Esophagus muscularis mucosa (tissue), 4 donors: Measurements from ENCODE around the gene MCF2L. TPM values are rescaled to one million over a fixed set of nuclear protein-coding genes. Genes with fewer than 3 reads are reported as not detected.

Source experiments
- DNase-seq: peaks from one replicate; pipeline ENCODE4 v3.0.0-alpha.2; 2017; ENCODE audit errors: extremely low spot score
- H3K27ac ChIP-seq, 4 donors: fragments of 200-600 bp; sonication (generic); replicated peaks in 1 of 4; 1 replicate in 3 of 4; 2 replicates in 1 of 4; pipeline ENCODE4 v1.5.1; 2016 to 2019; ENCODE audit warnings: mild to moderate bottlenecking in 1 of 4
- H3K27me3 ChIP-seq, 4 donors: fragments of 200-600 bp; sonication (generic); one replicate each; pipeline versions ENCODE4 v1.5.1 to v1.6.0; 2016 to 2019
- H3K36me3 ChIP-seq, 4 donors: fragments of 200-600 bp; sonication (generic); one replicate each; pipeline ENCODE4 v1.5.1; 2016 to 2019
- H3K4me1 ChIP-seq, 4 donors: fragments of 200-600 bp; sonication (generic); one replicate each; pipeline ENCODE4 v1.5.1; 2016 to 2019
- H3K4me3 ChIP-seq, 4 donors: fragments of 200-600 bp; sonication (generic); 1 replicate in 2 of 4; 2 replicates in 2 of 4; pipeline ENCODE4 v1.5.1; 2016 to 2019; ENCODE audit warnings: mild to moderate bottlenecking in 4 of 4, moderate library complexity in 1 of 4
- H3K9me3 ChIP-seq, 4 donors: fragments of 200-600 bp; sonication (generic); 1 replicate in 3 of 4; 2 replicates in 1 of 4; pipeline ENCODE4 v1.5.1; 2016 to 2019
- CTCF ChIP-seq, 3 experiments: fragments of 200-600 bp in 2 of 3; fragments of 450-650 bp in 1 of 3; sonication (generic) in 2 of 3; IDR thresholded peaks; one replicate each; pipeline ENCODE4 v1.5.1; 2017 to 2019; ENCODE audit warnings: antibody characterized with exemption in 3 of 3, mild to moderate bottlenecking in 2 of 3, moderate library complexity in 1 of 3
- EP300 ChIP-seq: sonication (generic); formaldehyde crosslinking; IDR thresholded peaks from one replicate; pipeline ENCODE4 v1.6.1; 2017; ENCODE audit warnings: antibody characterized with exemption
- POLR2A ChIP-seq: fragments of 450-650 bp; IDR thresholded peaks from one replicate; pipeline ENCODE4 v1.6.1; 2017; ENCODE audit warnings: antibody characterized with exemption, moderate library complexity, mild to moderate bottlenecking, low read depth
- POLR2AphosphoS5 ChIP-seq, 2 donors: sonication (generic); formaldehyde crosslinking; IDR thresholded peaks; one replicate each; pipeline ENCODE4 v1.6.1; 2017; ENCODE audit warnings: antibody characterized with exemption in 2 of 2
- WGBS: methylation state at CpG from one replicate; pipeline ENCODE4 v1.1.5; 2018; 5-methylcytosine and 5-hydroxymethylcytosine counted together
- intact Hi-C: fragments of 100-400 bp; cut with DNase I; formaldehyde crosslinking; loops from one replicate; pipeline ENCODE4 v1.15.1; 2023
- total RNA-seq, 4 donors: library from RNA; depleted of rRNA; stranded (reverse); fragments of >200 nt; gene quantifications; one replicate each; pipeline versions ENCODE4 v1.1.0 to v1.2.1, GENCODE V29; 2016

Gene MCF2L
- total RNA-seq, 4 donors from 2014 or later = 14.5 to 38.6 (median 26.7) TPM

GRCh38 chr13:112987682-112988024 is 18.6 kb downstream of the MCF2L start:
- H3K4me3 ChIP-seq = no peak overlapping the region
- TF ChIP-seq EP300 (no peak), CTCF (IDR thresholded peaks at IDR 0.05) (no peak), POLR2AphosphoS5 (IDR thresholded peaks at IDR 0.05) (no peak)
- DNase-seq = no peak
- H3K27ac ChIP-seq = no peak overlapping the region
- peaks cover 0 to 18% (median 0%) of the 10 kb centered on the region in 4 donors for H3K4me1 ChIP-seq
- no peaks in the 10 kb centered on the region for H3K9me3 ChIP-seq
- WGBS = 86% methylated on average over 7 of the region's 7 CpGs
- peaks cover 0 to 33% (median 0%) of the 10 kb centered on the region in 4 donors for H3K36me3 ChIP-seq
- intact Hi-C loops = no loop called here
- H3K27me3 ChIP-seq = peaks cover 0 to 14% (median 0%) of the 10 kb centered on the region in 4 donors

- H3K27ac ChIP-seq = no peak overlapping the region
- no peaks in the 10 kb centered on the region for H3K9me3 ChIP-seq
- H3K4me3 ChIP-seq = no peak overlapping the region
- peaks cover 0 to 33% (median 0%) of the 10 kb centered on the region in 4 donors for H3K36me3 ChIP-seq
- H3K4me1 ChIP-seq = peaks cover 0 to 20% (median 0%) of the 10 kb centered on the region in 4 donors
- peaks cover 0 to 26% (median 0%) of the 10 kb centered on the region in 4 donors for H3K27me3 ChIP-seq
- DNase-seq = no peak
- 88% methylated on average over 8 of the region's 8 CpGs for WGBS
- intact Hi-C loops = no loop called here
- no peak for TF ChIP-seq POLR2A
- no peak for TF ChIP-seq CTCF (IDR thresholded peaks at IDR 0.05)
- TF ChIP-seq EP300 = no peak
- no peak for TF ChIP-seq POLR2AphosphoS5 (IDR thresholded peaks at IDR 0.05)
Observed at GRCh38 chr13:112990783-112991182, 21.8 kb downstream of the MCF2L start.

- Histone ChIP-seq H3K4me3 (no peak overlapping the region), H3K27ac (no peak overlapping the region), H3K27me3 (peaks cover 0 to 25% (median 0%) of the 10 kb centered on the region in 4 donors), H3K9me3 (no peaks in the 10 kb centered on the region), H3K36me3 (peaks cover 0 to 29% (median 0%) of the 10 kb centered on the region in 4 donors), H3K4me1 (peaks cover 0 to 18% (median under 1%) of the 10 kb centered on the region in 4 donors)
- intact Hi-C loops = no loop called here
- 68% methylated on average over 6 of the region's 6 CpGs for WGBS
- DNase-seq = no peak
- TF ChIP-seq EP300 (no peak), POLR2AphosphoS5 (IDR thresholded peaks at IDR 0.05) (no peak), POLR2A (no peak), CTCF (IDR thresholded peaks at IDR 0.05) (no peak)
Observed at GRCh38 chr13:112991609-112992008, 22.6 kb downstream of the MCF2L start.

GRCh38 chr13:112992931-112993680 is 24.1 kb downstream of the MCF2L start:
- WGBS = 89% methylated on average over 31 of the region's 31 CpGs
- no peak for DNase-seq
- intact Hi-C loops = no loop called here
- Histone ChIP-seq H3K9me3 (no peaks in the 10 kb centered on the region), H3K27me3 (peaks cover 0 to 33% (median 0%) of the 10 kb centered on the region in 4 donors), H3K4me3 (no peak overlapping the region), H3K4me1 (peaks cover 3 to 20% (median 10%) of the 10 kb centered on the region in 4 donors), H3K27ac (no peak overlapping the region), H3K36me3 (peaks cover 0 to 37% (median 0%) of the 10 kb centered on the region in 4 donors)
- TF ChIP-seq CTCF (IDR thresholded peaks at IDR 0.05) (no peak), POLR2A (no peak), EP300 (no peak), POLR2AphosphoS5 (IDR thresholded peaks at IDR 0.05) (no peak)
